HT1080 (cell line): ENCODE results near the gene SPATS1. TPM values are rescaled to one million over a fixed set of nuclear protein-coding genes. Genes with fewer than 3 reads are reported as not detected.
"Not testable (repeated sequence)": the region's sequence is repeated elsewhere in the genome, so short reads cannot be mapped to it uniquely, and the experiment has no call there.

ENCODE experiments used
- DNase-seq: peaks from one replicate; pipeline ENCODE4 v3.0.0-alpha.2; 2015; ENCODE audit warnings: low read depth
- total RNA-seq: library from RNA; depleted of rRNA; stranded (reverse); fragments of >200 nt; shearing (Covaris generic); gene quantifications from 2 replicates; pipeline ENCODE4 v1.2.3, GENCODE V29; 2014

The SPATS1 gene
- total RNA-seq, 1 experiment from 2014 or later: not detected

- DNase-seq: no peak
Measured at GRCh38 chr6:44310241-44310640, 32.2 kb upstream of the SPATS1 start.

- DNase-seq: no peak
Measured at GRCh38 chr6:44311304-44311703, 31.1 kb upstream of the SPATS1 start.

GRCh38 chr6:44311767-44312166 is 30.7 kb upstream of the SPATS1 start:
- DNase-seq: no peak

GRCh38 chr6:44312901-44313788 is 29.3 kb upstream of the SPATS1 start, which contains the start of gene AARS2:
AARS2 (minus strand) TSS chr6:44313347; CDS start chr6:44313323, 24 bp downstream.
- peak; percentile 73 for DNase-seq

GRCh38 chr6:44314657-44315056 is 27.8 kb upstream of the SPATS1 start:
- DNase-seq: not testable (repeated sequence)

- DNase-seq: no peak
Measured at GRCh38 chr6:44315516-44315915, 26.9 kb upstream of the SPATS1 start.

GRCh38 chr6:44315951-44316350 is 26.5 kb upstream of the SPATS1 start:
- no peak for DNase-seq

GRCh38 chr6:44316481-44316880 is 26.0 kb upstream of the SPATS1 start:
- DNase-seq: no peak

GRCh38 chr6:44317136-44317631 is 25.3 kb upstream of the SPATS1 start:
- DNase-seq: not testable (repeated sequence)

- DNase-seq: no peak
Measured at GRCh38 chr6:44321210-44321609, 21.2 kb upstream of the SPATS1 start.

GRCh38 chr6:44327096-44327495 is 15.4 kb upstream of the SPATS1 start:
- DNase-seq: no peak

- DNase-seq: no peak
Measured at GRCh38 chr6:44327760-44328159, 14.7 kb upstream of the SPATS1 start.

GRCh38 chr6:44328203-44328602 is 14.2 kb upstream of the SPATS1 start:
- DNase-seq: not testable (repeated sequence)

GRCh38 chr6:44329858-44330257 is 12.6 kb upstream of the SPATS1 start:
- no peak for DNase-seq

GRCh38 chr6:44332585-44332984 is 9.9 kb upstream of the SPATS1 start:
- peak; percentile 48 for DNase-seq

- no peak for DNase-seq
Measured at GRCh38 chr6:44333273-44333919, 9.1 kb upstream of the SPATS1 start.

- no peak for DNase-seq
Measured at GRCh38 chr6:44333942-44334341, 8.5 kb upstream of the SPATS1 start.

GRCh38 chr6:44335631-44336030 is 6.8 kb upstream of the SPATS1 start:
- DNase-seq: no peak

GRCh38 chr6:44338228-44339122 is 4.0 kb upstream of the SPATS1 start:
- peak; percentile 59 for DNase-seq

GRCh38 chr6:44339301-44339700 is 3.1 kb upstream of the SPATS1 start:
- no peak for DNase-seq
